ENCODE measurements around the gene TCF23.
"Not testable (repeated sequence)": the region's sequence is repeated elsewhere in the genome, so short reads cannot be mapped to it uniquely, and the experiment has no call there.

TCF23 gene

DNA sequence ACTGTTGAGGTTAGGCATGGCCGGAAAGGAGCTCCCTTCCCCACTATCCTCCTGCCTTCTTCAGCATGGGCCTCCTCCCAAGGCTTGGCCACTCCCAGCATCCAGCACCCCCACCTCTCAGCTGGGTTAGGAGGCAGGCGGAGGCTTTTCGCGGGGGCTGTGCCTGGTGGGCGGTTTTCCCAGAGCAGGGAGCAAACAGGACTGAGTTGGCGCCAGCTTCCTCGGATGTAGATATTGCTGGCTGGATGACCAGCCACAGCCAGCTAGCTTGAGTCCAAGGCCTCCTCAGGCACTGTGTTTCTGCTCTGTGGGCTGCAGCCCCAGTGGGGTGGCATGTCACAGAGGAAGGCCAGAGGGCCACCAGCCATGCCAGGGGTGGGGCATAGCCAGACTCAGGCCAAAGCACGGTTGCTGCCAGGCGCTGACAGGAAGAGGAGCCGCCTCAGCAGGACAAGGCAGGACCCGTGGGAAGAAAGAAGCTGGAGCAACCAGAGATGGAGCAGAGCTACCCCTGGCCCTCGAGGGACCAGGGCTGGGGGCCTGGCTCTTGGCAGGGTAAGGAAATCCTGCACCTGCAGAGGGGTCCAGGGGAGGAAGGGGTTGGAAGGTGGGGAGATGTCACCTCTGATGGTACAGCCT is at the start of gene TCF23:
Gene TCF23, plus strand, starts transcription at position 204 of the 639 bp plus-strand sequence. Its CDS starts 130 bp downstream, at position 334.
- no peak for DNase-seq

DNA sequence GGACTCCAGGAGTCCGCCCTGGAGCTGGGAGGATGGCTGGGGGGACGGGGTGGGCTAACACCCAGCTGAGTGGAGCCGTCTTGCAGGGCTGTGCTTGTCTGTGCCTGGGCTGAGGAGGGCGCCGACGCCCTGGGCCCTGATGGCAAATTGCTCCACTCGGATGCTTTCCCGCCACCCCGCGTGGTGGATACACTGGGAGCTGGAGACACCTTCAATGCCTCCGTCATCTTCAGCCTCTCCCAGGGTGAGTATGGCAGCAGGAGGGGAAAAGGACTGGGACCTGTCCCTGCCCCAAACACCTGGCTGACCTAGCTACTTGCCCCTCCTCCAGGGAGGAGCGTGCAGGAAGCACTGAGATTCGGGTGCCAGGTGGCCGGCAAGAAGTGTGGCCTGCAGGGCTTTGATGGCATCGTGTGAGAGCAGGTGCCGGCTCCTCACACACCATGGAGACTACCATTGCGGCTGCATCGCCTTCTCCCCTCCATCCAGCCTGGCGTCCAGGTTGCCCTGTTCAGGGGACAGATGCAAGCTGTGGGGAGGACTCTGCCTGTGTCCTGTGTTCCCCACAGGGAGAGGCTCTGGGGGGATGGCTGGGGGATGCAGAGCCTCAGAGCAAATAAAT is 49.4 kb upstream of the TCF23 start:
- DNase-seq: no peak

DNA sequence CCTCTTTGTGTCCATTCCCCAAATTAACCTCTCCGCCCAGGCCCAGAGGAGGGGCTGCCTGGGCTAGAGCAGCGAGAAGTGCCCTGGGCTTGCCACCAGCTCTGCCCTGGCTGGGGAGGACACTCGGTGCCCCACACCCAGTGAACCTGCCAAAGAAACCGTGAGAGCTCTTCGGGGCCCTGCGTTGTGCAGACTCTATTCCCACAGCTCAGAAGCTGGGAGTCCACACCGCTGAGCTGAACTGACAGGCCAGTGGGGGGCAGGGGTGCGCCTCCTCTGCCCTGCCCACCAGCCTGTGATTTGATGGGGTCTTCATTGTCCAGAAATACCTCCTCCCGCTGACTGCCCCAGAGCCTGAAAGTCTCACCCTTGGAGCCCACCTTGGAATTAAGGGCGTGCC is 48.8 kb upstream of the TCF23 start:
- DNase-seq: no peak

DNA sequence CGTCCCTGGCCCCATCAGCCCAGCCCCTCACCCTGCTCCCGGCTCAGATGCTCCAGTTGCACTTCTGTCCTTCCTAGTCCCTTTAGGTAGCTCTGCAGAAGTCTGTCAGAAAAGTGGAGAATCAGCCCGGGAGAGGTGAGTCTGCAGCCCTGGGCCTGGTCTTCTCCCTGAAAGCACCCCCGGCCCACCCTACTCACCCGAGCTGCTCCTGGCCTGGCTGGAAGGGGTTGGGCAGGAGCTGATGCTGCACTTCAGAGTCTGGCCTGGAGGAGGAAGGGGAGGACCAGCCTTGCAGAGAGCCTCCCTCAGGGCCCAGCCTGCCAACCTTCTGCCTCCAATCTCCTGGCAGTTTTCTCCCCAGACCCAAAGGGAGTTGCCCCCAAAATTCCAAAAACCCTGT is 46.5 kb upstream of the TCF23 start:
- DNase-seq: no peak

DNA sequence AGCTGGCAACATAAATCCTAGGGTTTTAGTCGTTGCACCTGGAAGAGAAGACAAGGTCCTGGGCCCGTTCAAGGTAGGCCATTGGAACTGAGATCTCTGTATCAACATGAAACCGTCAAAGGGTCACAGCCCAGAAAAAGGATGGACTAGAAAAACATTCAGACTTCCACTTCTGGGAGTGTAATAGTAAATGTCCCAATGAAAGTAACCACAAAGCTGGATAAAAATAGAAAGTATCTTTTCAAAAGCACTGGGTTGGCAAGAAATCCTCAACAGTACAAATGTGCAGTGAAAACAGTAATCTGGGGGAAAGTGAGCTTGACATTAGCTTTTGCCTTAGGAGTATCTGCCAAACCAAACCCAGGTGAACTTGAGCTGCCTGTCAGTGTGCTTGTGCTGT is 42.8 kb upstream of the TCF23 start:
- DNase-seq: no peak

DNA sequence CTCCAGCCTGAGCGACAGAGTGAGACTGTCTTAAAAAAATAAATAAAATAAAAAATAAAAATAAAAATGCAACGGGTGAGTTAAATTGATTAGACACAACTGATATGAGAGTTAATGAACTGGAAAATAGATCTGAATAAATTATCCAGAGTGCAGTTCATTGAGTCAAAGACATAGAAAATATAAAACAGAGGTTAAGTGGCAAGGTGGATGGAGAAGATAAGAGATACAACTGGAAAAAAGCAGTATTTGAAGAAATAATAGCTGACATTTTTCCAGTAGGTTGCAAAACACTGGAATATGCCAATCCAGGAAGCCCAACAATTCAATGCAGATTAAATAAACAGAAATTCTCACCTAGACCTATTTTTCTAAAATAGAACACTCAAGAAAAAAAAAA is 40.6 kb upstream of the TCF23 start:
- no peak for DNase-seq

DNA sequence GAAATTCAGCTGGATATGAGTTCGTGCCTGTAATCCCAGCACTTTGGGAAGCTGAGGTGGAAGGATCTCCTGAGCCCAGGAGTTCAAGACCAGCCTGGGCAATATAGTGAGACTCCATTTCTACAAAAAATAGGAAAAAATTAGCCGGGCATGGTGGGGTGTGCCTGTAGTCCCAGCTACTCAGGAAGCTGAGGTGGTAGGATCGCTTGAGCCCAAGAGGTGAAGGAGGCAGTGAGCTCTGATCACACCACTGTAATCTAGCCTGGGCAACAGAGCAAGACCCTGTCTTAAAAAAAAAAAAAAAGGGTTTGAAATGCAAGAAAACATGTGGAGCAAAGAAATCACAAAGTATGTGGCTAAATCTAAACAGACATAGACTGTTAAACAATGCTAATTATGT is 39.7 kb upstream of the TCF23 start:
- no peak for DNase-seq

DNA sequence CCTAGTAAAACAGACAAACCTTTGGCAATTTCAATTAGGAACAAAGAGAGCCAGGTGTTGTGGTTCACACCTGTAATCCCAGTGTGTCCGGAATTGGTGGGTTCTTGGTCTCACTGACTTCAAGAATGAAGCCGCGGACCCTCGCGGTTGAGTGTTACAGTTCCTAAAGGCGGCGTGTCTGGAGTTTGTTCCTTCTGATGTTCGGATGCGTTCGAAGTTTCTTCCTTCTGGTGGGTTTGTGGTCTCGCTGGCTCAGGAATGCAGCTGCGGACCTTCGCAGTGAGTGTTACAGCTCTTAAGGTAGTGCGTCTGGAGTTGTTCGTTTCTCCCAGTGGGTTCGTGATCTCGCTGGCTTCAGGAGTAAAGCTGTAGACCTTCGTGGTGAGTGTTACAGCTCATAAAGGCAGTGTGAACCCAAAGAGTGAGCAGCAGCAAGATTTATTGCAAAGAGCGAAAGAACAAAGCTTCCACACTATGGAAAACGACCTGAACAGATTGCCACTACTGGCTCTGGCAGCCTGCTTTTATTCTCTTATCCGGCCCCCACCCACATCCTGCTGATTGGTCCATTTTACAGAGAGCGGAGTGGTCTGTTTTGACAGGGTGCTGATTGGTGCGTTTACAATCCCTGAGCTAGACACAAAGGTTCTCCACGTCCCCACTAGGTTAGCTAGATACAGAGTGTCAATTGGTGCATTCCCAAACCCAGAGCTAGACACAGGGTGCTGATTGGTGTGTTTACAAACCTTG is 38.0 kb upstream of the TCF23 start:
- DNase-seq: not testable (repeated sequence)

DNA sequence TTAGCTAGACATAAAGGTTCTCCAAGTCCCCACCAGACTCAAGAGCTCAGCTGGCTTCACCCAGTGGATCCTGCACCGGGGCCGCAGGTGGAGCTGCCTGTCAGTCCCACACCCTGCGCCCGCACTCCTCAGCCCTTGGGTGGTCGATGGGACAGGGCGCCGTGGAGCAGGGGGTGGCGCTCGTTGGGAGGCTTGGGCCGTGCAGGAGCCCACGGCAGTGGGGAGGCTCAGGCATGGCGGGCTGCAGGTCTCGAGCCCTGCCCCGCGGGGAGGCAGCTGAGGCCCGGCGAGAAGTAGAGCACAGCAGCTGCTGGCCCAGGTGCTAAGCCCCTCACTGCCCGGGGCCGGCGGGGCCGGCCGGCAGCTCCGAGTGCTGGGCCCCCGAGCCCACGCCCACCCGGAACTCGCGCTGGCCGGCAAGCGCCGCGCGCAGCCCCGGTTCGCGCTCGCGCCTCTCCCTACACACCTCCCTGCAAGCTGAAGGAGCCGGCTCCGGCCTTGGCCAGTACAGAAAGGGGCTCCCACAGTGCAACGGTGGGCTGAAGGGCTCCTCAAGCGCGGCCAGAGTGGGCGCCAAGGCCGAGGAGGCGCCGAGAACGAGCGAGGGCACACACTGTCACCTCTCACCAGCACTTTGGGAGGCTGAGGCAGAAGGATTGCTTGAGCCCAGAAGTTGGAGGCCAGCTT is 37.3 kb upstream of the TCF23 start:
- not testable (repeated sequence) for DNase-seq

DNA sequence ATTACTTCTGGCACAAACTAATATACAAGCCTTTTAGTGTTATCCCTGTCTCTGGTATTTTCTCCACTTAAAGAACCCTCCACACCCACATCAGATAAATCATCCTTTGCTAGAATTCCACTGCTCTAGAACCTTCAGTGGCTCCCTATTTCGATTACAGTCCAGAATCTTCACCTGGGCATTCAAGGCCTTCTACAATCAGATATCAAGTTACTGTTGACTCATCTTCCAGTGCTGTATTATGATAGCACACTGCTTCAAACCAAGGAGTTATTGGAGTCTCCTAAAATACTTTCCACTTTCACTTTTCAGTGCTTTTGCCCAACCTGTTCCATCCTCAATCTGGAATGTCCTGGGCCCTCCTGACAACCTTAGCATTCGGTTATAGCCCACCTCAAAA is 33.3 kb upstream of the TCF23 start:
- no peak for DNase-seq

DNA sequence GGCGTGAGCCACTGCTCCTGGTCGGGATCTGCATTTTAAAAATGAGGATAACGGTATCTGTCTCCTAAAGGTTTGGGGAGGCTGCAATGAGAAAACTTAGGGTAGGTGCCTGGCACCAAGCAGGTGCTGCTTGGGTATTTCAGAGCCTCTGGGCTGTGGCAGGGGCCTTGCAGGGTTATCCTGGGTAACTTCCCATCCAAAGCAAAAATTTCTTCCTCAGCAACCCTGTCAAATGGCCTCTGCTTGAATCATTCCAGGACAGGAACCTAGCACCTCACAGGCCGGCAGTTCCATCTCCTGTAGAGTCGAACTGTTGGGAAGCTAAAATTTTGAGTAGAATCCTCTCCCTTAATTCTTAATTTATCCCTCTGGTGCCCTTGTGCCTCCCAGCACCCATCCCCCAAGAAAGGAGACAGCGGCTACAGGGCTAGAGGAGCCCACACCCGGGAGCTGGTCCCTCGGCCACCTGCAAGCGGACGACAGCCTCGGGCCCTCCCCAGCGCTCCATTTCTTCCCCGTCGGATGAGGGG is 30.7 kb upstream of the TCF23 start:
- peak; percentile 13 for DNase-seq

DNA sequence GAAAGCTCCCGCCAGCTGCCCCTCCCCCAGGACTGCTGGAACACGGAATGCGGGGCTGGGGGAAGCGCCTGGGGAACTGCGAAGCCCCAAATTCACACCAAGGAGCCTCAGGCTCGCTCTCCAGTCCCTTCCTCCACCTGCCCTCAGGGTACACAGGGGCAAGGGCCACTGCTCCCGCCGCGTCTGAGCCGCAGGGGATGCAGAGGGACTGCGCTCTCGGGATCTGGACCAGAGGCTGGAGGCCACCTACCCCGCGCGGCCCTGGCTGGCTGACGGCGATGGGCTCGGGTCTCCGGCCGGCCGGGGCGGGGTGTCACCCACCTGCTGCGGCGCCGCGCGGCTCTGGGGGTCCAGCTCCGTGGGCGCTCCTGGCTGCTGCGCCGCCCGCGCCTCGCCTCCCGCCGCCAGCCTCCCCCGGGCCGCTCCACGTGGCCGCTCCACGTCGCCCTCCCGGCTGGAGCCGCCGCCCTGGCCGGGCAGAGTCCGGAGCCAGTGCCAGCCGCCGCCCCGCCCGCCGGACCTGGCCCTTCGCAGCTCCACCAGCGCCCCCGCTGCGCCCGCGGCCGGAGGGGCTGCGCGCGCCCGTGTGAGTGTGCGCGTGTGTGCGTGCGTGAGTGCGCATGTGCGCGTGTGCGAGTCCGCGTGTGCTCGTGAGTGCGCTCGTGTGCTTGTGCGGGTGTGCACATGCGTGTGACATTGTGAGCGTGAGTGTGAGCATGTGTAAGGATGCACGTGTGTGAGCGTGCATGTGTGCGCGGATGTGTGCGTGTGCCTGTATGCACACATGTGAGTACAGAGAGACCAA is 30.1 kb upstream of the TCF23 start, which contains the start of gene CGREF1:
Gene CGREF1, minus strand, starts transcription at position 604 of the 805 bp plus-strand sequence. CDS start 14,762 bp downstream, outside the sequence.
- no peak for DNase-seq

DNA sequence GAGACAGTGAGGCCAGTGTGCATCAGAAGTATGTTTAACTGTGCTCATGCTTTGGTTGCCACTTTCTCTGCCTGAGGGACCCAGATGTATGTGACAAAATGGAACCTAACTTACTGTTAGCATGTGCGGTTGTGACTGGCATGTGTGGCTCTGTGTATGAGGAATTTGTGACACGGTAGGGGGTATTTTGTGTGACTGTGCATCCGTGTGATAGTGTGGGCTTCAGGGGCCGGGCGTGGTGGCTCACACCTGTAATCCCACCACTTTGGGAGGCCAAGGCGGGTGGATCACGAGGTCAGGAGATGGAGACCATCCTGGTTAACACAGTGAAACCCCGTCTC is 29.5 kb upstream of the TCF23 start:
- DNase-seq: not testable (repeated sequence)

DNA sequence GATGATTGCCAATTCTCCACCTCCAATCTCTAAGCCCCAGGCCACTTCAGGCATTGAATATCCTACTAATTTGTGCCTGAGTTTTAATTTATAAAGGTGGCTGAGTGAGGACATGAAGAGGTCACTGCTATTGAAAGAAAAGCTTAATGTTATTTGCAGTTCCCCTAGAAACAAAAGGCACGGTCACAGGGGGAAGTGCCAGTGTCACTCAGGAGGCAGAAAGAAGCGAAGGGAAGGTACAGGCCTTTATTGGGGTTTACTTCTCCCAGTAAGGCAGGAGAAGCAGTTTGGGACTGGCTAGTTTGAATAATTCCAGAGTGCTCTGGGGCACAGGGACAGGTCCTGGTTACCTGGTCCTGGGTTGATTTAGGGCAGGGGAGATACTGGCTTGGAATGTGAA is 26.9 kb upstream of the TCF23 start:
- no peak for DNase-seq

DNA sequence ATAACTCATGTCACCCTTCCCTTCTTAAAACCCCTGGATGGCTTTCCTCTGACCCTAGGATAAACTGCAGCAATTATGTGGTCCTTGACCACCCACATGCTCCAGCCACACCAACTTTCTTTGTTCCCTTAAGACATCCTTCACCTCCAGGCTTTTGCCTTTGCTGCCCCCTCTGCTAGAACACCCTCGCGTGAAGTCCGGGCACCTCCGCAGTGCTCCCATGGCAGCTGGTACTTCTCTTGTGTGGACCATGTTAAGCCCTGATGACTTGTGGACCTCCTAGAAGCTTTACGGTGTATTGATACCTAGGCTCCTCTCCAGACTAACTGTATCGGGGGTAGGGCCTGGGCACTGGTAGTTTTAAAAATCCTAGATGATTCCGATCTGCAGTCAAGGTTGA is 26.0 kb upstream of the TCF23 start:
- DNase-seq: no peak

DNA sequence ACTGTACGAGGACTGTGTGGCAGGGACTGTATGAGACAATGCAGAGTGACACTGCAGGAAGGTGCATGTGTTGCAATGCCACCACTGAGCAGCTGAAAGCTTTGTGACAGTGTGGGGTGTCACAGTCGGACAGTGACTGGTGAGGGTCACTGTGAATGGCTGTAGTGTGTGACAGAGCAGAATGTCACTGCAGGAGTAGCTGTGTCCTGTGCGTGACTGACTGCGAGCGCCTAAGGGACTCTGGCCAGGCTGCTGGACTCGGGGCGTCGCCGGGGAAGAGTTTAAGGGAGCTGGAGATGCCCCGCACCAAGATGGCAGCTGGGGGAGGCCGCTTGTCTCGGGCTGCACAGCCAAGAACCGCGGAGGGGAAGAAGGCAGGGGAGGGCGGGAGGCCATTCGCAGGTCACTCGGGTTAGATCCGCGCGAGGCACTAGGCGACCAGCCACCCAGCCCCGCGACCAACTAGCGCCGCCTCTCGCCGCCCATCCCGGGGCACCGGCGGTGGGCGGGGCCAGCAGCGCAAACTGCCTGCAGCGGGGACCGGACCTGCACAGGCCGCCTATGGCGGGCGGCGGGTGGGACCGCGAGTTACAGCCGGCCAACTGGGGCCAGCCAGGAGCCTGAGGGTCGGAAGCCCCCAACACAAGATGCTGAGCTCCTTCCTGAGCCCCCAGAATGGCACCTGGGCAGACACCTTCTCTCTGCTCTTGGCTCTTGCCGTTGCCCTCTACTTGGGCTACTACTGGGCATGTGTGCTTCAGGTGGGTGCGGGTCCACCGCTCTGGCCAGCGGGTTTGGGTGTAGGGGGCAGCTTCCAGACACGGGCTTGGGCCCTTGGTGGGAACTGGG is 25.3 kb upstream of the TCF23 start, which contains the start of gene ABHD1:
Gene ABHD1, plus strand, starts transcription at position 514 of the 849 bp plus-strand sequence. Its CDS starts 134 bp downstream, at position 648.
- DNase-seq: peak; percentile 21

DNA sequence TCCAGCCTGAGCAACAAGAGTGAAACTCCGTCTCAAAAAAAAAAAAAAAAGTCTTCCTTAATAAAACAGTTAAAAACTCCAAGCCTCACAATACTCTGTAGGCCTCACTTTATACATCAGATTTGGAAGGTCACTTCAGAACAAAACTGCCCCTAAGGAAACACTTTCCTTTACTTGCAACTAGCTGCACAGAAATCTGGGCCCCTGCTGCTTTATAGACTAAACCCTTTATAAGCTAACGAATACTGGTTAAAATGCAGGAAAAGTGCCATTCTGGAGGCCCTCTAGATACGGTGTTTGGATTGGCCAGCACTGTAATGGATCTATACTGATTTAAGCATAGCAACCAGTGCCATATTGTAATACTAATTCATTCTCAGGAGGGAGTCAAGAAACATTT is 23.7 kb upstream of the TCF23 start:
- DNase-seq: no peak

DNA sequence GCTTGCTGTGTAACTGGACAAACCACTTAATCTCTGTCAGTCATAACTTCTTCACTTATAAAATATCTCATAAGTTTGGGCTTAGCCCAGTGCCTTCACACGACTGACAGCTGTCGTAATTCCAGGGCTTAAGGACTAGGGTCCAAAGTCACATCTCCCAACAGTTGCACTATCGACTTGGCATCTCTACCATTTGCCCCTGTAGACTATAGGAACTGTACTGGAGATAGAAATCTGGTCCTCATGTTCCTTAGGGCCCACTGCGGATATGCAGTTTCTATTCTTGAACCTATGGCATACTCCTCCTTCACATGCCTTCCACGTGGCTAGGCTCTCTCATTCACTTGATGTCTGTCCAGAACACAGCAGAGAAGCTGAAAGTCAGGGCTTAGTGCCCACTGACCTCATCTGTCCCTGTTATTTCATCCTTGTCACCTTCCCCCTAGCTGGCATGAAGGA is 22.5 kb upstream of the TCF23 start:
- DNase-seq: no peak

DNA sequence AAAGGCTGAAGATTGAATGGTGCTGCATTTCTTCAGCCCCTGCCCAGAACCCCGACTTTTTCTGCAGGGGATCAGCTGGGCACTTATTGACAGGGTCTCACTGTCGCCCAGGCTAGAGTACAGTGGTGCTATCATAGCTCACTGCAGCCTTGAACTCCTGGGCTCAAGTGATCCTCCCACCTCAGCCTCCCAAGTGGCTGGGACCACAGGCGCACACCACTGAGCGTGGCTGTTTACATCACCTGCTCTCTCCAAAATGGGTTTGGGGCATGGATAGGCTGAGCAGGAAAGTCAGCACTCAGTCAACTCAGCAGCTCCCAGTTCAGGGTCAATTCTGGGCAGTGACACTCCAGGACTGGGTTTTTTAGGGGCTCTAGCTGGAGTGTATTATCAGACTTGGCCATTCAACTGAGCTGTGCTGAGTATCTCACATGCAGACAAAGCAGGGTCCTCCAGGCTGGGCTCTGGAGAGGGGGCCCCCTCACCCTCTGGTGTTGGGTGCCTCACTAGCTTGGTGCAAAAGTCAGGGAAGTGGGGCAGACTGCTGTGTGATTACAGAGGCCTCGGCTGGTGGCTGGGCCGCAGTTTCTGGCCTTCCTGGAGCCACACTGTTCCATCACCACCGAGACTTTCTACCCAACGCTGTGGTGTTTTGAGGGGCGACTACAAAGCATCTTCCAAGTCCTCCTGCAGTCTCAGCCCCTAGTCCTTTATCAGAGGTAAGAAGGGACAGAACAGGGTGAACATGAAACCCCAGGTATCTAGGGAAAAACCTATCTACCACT is 20.7 kb upstream of the TCF23 start:
- no peak for DNase-seq

Data from NCI-H2227 treated with DMSO at 0.1 percent for 48 hours (cell line).